ENCODE results near the gene SCARF2.
A peak's percentile ranks its signal among the peaks of the same experiment; 100 is the strongest.
"Not testable (repeated sequence)": the region's sequence is repeated elsewhere in the genome, so short reads cannot be mapped to it uniquely, and the experiment has no call there.

The SCARF2 gene

DNA sequence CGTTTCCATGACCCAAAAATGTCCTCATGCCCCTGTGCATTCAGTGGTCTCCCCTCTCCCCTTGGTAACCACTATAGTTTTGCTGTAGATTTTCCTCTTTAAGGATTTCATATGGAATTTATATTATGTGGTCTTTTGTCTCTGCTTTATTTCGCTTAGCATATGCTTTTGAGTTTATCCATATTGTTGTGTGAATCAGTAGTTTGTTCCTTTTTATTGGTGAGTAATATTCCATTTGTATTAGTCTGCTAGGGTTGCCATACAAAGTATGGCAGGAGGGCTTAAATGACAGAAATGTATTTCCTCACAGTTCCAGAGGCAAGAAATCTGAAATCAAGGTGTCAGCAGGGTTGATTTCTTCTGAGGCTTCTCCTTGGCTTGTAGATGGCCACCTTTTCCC, 40.1 kb downstream of the SCARF2 start:
- FAIRE-seq, result no peak
- DNase-seq (ENCODE audit: extremely low spot score, insufficient read length, low read depth), result no peak

DNA sequence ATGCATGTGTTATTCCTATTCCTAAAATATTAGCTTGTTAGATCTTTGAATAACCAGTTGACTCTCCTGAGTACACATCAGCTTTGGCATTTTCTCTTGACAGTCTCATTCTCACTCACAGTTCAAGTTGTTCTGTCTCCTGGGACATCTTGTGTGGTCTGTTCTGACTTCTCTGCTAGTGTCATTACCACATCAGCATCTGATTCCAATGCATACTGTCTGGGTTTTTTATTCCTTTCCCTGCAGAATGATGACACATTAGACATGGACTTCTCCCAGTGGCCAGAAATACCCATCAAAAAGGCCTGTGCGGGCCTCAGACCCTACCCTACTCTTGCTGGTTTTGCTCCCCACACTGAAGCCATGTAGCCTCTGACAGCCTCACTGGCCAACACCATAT, 41.0 kb downstream of the SCARF2 start:
- FAIRE-seq (no peak), DNase-seq (ENCODE audit: extremely low spot score, insufficient read length, low read depth) (no peak)

DNA sequence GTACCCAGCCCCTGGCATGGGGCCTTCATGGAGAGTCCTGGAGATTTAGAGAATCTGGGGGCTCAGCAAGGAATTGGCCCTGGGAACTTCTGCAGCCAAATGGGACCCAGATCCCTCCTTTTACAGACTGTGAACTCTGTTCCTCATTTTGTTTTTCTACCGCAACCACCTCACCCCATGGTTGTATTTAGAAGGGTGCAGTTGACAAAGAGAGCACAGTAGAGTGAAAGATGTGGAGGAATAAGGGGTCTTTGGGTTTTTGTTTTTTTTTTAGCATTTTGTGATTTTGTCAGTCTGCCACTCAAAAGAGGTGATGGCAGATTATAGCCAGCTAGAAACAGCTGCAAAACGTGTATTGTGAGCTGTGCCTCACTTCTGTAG, 41.7 kb downstream of the SCARF2 start:
- DNase-seq (ENCODE audit: extremely low spot score, insufficient read length, low read depth) (no peak), FAIRE-seq (no peak)

DNA sequence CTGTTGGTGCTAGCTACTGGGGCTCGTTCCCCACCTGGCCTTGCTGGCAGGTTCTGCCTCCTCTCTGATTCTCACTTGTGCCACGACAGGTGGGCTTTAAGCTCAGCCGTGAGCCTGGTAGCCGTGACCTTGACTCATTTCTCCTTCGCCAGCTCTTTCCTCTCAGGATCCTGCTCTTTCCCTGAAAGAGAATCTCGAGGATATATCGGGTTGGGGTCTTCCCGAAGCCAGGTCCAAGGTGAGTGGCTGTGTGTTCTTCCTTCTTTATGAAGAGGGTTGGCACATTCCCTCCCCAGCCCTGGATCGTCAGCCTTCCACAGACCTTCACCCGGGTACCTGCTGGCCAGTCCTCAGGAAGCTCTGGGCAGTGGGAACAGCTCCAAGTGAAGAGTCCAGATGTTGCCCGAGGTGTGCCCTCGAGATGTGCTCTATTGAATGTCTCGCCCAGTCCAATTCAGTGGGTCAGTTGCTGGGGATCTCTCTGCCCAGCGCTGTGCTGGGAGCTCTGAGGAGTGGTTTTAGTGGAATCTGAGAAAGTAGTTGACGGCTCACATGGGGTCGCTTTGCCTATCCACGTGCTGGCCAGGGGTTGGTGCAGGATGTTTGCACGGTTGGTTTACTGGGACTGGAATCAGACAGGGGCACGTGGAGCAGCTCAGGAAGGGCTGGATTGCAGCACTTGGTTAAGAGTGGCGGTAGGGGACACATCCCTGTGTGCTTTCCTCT, 42.3 kb downstream of the SCARF2 start:
- no peak for FAIRE-seq
- no peak for DNase-seq (ENCODE audit: extremely low spot score, insufficient read length, low read depth)

DNA sequence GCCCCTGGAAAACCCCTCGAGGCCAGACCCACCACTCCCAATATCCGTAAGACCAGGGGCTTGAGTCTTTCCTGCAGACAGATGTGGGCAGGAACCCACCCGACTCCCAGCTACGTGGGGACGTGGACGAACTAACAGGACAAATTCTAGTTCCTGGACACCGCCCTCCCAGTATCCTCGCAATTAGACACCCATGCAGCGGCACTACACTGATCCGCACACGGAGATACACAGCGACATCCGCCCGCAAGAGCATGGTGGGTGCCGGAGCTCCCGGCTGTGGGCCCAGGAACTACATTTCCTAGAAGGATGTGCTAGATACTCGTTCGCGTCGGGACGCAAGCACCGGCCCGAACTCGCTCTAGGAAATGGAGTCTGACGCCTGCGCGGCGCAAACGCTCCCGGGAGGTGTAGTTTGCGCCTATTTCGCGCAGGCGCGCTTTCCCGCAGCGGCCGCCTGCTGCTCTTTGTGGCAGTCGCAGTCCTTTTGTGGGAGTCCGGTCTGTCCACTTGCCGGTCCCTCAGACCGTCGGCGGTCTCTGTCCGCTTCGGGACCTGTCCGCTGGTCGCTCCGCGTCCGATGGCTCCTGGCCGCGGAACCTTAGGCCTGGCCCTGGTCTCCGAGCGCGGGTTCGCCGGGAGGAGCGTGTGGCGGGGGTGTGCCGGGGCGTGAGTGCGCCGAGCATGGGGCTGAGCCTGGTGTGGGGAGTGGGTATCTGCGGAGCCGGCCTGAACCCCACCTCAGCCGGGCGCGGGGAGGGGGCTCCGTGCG, 43.7 kb downstream of the SCARF2 start, which contains the start of gene ZNF74:
ZNF74 (plus strand) TSS at position 447 of the 772 bp plus-strand sequence. CDS start 478 bp downstream, outside the sequence.
- peak; percentile 75 for DNase-seq (ENCODE audit: extremely low spot score, insufficient read length, low read depth)
- peak; percentile 89 for FAIRE-seq

DNA sequence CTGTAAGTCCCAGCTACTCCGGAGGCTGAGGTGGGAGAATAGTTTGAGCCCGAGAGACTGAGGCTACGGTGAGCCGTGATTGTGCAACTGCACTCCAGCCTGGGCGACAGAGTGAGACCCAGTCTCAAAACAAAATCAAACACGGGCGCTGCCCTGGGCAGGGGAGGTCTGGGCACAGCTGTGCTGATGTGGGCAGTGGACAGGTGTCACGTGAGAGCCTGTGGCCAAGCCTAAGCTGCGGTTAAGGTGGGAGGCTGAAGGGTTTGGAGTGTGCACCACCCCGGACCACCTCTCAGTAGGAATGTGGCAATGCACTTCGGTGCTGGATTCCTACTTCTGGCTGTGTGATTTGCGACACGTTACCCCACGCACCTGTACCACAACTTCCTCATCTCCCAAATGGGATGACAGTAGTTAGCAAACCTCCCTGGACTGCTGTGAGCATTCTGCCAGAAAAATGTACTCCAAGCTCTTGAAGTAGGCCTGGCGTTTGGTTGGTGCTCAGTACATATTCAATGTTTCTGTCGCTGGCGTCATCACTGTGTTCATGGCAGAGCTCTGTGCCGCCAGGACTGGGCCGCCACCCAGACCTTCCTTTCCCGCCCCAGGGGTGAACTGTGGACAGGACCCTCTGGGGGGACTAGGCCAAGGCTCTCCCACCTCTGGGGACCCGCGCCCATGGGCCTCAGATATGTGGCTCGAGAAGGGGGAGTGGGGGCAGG, 44.5 kb downstream of the SCARF2 start:
- no peak for FAIRE-seq
- DNase-seq (ENCODE audit: extremely low spot score, insufficient read length, low read depth), result no peak

DNA sequence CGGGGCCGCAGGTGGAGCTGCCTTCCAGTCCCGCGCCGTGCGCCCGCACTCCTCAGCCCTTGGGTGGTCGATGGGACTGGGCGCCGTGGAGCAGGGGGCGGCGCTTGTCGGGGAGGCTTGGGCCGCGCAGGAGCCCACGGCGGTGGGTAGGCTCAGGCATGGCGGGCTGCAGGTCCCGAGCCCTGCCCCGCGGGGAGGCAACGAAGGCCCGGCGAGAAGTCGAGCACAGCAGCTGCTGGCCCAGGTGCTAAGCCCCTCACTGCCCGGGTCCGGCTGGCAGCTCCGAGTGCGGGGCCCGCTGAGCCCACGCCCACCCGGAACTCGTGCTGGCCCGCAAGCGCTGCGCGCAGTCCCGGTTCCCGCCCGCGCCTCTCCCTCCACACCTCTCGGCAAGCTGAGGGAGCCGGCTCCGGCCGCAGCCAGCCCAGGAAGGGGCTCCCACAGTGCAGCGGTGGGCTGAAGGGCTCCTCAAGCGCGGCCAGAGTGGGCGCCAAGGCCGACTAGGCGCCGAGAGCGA, 45.2 kb downstream of the SCARF2 start:
- not testable (repeated sequence) for FAIRE-seq; DNase-seq (ENCODE audit: extremely low spot score, insufficient read length, low read depth)

DNA sequence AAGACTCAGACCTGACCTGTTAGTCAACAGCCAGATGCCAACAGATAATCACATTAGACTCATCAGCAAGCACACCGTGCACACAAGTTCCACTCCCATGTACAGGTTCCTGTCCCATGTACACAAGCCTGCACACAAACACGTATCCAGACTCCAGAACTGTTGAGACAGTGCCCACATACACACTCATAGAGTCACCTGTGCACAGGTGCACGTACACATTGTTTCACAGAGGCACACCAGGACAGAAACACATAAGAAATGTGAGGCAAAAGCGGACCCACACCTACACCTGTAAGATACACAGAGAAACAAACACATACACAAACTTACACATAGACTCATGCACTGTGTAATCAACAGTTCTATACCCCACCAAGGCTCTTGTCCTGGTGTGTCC, 46.4 kb downstream of the SCARF2 start:
- no peak for FAIRE-seq

DNA sequence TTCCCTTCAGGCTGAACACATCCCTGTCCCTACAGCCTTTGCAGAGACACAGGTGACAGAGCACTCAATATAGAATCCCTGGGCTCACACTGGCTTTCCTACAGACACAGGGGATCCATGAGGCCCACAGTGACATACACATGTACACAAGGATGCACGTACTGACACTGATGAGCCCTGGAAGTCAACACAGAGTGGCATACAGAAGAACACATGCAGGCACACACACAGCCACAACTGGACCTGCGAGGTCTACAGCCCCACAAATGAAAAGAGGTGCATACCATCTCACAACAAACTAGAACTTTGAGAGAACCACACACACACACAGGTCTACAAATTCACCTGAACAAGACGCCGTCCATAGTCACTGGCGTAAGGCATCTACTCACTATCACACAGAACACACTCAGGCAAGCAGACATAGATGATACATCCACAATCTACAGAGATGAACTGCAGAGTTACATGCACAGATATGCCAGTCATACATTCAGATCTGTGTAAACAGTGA, 47.2 kb downstream of the SCARF2 start:
- FAIRE-seq, result no peak
- no peak for DNase-seq (ENCODE audit: extremely low spot score, insufficient read length, low read depth)

More for the DNA sequence above, 46.4 kb downstream of the SCARF2 start:
- DNase-seq (ENCODE audit: extremely low spot score, insufficient read length, low read depth), result no peak

DNA sequence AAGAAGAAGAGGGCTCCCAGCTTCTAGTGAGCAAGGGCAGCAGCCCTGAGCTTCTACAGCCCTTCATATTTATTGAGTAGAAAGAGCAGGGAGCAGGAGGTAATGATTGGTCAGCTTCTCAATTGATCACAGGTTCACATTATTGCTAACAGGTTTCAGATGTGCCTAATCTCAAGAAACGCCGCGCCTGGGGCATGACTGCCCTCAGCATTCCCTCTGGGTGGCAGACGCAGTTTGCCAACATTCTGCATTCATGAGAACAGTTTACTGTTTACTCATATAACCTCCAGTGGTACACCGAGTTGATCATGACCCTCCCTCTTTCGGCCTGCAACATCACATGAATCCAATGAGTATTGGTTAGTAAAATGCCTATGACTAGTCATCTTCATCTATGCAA, 48.3 kb downstream of the SCARF2 start:
- DNase-seq (ENCODE audit: extremely low spot score, insufficient read length, low read depth), result no peak
- no peak for FAIRE-seq

DNA sequence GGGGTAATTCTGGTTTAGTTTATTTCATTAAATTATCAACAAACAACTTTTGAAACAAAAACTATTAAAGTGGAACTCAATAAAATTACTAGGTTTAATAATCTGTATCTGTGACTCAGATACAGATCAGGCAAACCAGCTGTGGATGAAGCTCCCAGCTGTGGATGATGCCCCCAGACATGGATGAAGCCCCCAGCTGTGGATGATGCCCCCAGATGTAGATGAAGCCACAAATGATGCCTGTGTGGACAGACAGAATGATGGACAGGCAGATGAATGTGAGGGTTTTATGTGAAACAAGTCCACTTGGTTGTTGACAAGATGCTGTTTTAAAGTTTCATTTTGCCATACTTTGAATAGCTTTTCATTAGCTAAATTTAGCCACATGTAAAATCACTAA, 49.4 kb downstream of the SCARF2 start:
- no peak for FAIRE-seq
- DNase-seq (ENCODE audit: extremely low spot score, insufficient read length, low read depth), result no peak

DNA sequence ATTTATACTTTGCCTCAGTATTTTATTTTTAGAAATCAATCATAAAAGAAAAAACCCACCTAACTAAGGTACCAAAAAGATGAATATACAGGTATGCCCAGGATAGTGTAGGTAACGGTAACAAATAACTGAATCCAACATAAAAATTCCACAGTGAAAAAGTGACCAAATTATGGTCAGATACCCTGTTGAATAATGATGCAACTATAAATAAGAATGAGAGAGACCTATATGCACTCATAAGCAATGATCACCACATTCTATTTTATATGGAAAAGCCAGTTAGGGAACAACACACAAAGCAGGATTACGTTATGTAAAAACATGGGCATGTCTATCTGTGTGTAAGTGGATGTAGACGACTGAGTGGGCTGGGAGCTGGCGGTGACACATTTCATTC, 50.7 kb downstream of the SCARF2 start:
- DNase-seq (ENCODE audit: extremely low spot score, insufficient read length, low read depth) (no peak), FAIRE-seq (no peak)

DNA sequence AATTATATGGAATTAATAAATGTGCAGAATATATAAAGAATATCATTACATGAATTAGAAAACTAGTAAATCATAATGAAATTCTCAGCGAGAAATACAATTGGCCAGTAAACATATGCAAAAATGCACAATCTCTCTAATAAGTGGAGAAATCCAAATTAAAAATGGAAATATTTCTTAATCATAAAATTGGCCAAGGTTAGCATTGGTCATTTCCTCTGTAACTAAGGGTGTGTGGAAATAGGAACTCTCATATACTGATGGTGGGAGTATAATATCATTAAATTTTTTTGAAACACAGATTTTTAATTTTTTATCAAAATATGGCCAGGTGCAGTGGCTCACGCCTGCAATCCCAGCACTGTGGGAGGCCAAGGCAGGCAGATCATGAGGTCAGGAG, 51.3 kb downstream of the SCARF2 start:
- no peak for FAIRE-seq
- no peak for DNase-seq (ENCODE audit: extremely low spot score, insufficient read length, low read depth)

DNA sequence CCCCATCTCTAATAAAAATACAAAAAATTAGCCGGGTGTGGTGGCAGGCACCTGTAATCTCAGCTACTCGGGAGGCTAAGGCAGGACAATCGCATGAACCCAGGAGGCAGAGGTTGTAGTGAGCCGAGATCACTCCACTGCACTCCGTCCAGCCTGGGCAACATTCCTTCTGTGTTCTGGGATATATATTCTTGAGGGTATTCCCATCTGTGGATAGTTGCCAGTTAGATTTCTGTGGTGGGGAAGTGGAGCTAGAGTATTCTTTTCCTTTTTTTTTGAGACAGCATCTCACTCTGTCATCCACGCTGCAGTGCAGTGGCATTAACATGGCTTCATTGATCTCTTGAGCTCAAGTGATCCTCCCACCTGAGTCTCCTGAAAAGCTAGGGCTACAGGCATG, 52.8 kb downstream of the SCARF2 start:
- no peak for DNase-seq (ENCODE audit: extremely low spot score, insufficient read length, low read depth)
- no peak for FAIRE-seq

DNA sequence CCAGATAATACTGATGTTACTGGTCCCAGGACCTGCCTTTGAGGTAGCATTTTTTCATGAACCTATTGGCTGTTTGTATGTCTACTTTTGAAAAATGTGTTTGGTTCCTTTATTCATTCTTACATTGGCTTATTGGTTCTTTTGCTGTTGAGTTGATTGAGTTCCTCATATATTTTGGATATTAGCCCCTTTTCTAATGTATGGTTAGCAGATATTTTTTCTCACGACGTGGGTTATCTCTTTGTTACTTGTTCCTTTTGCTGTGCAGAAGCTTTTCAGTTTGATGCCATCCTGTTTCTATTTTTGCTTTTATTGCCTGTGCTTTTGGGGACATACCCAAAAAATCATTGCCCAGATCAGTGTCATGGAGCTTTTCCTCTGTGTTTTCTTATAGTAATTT, 53.5 kb downstream of the SCARF2 start:
- DNase-seq (ENCODE audit: extremely low spot score, insufficient read length, low read depth) (no peak), FAIRE-seq (no peak)

DNA sequence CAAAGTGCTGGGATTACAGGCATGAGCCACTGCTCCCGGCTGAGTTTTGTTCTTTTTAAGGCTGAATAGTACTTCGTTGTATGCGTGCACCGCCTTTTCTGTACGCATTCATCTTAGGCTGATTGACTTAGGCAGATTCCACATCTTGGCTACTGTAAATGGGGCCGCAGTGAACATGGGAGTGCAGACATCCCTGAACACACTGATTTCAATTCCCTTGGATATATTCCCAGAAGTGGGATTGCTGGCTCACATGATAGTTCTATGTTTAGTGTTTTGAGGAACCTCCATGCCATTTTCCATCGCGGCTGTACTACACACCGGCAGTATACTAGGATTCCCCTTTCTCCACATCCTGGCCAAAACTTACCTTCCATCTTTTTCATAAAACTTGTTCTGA, 54.1 kb downstream of the SCARF2 start:
- FAIRE-seq, result no peak

DNA sequence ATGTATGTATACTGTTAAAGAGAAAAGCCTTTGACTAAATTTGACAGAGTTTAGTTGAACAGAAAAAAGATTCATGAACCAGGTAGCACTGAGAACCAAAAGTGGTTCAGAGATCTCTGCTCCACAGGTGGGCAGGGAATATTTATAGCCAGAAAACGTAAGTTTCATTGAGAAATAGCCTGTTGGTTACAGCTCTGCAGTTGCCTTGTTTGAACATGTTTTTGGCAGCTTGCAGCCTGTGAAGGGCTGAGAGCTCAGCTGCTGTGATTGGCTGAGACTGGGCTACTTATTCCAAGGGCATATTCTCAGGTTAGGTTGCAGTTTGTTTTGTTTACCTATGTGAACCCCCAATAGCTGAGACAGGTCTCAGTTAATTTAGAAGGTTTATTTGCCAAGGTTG, 57.1 kb downstream of the SCARF2 start:
- DNase-seq (ENCODE audit: extremely low spot score, insufficient read length, low read depth) (no peak), FAIRE-seq (no peak)

More for the DNA sequence above, 54.1 kb downstream of the SCARF2 start:
- DNase-seq (ENCODE audit: extremely low spot score, insufficient read length, low read depth), result no peak

DNA sequence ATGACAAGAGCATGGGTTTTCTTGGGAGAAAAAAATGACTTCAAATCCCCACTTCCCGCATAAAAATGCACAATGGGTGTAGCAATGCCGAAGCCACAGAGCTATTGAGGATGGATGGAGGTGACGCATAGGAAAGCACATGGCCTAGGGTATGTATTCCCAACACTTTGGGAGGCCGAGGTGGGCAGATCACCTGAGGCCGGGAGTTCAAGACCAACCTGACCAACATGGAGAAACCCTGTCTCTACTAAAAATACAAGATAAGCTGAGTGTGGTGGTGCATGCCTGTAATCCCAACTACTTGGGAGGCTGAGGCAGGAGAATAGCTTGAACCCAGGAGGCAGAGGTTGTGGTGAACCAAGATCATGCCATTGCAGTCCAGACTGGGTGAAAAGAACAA, 58.9 kb downstream of the SCARF2 start:
- DNase-seq (ENCODE audit: extremely low spot score, insufficient read length, low read depth); FAIRE-seq: not testable (repeated sequence)

DNA sequence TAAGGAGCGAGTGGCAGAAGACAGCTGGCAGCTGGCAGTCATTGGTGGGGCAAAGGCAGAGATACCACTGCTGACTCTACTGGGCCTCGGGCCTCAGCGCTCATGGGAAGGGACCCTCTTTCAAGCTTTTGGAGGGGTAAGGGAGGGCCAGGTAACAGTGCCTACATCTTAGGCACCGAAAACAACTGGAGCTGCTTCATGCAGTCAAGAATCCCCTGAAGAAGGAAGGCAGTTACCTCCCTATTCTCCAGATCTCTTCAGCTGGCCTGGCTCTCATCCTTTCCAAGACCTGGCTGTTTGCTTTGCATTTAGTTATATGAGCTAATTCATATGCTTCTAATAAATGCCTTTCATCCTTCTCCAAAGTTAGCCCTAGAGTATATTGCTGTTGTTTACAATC, 59.5 kb downstream of the SCARF2 start:
- FAIRE-seq (no peak), DNase-seq (ENCODE audit: extremely low spot score, insufficient read length, low read depth) (no peak)

DNA sequence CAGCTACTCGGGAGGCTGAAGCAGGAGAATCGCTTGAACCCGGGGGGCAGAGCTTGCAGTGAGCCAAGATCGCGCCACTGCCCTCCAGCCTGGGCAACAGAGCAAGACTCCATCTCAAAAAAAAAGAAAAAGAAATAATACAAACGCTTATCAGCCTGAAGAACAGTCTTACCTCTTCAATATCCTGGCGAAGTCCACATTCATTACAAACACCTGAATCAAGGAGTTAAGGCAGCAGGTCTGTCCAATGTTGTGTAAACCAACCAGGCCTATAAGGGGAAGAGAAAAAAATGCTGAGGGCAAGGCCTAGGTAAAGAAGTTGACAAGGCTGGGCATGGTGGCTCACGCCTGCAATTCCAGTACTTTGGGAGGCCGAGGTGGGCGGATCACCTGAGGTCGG, 60.6 kb downstream of the SCARF2 start:
- FAIRE-seq; DNase-seq (ENCODE audit: extremely low spot score, insufficient read length, low read depth): not testable (repeated sequence)
